Posterior vena cava (tissue), 2 donors: ENCODE measurements around the gene ACOXL. TPM values are rescaled to one million over a fixed set of nuclear protein-coding genes. Genes with fewer than 3 reads are reported as not detected.

Source experiments
- DNase-seq: peaks from one replicate; pipeline ENCODE4 v3.0.0-alpha.2; 2020; ENCODE audit warnings: low spot score
- intact Hi-C, 2 donors: fragments of 100-400 bp; cut with DNase I; formaldehyde crosslinking; loops; one replicate each; pipeline versions ENCODE4 v1.14.1 to v1.14.2; 2022 to 2023
- total RNA-seq, 2 donors: library from RNA; stranded (reverse); fragmentation: NEBNext Ultra II Directional; extraction: Animal tissue kit (Norgen Biotek cat#: 25700); gene quantifications; one replicate each; pipeline ENCODE4 v1.2.1, GENCODE V29; 2021
- donor health status: DM: yes; HTN: yes; CAD: no.
- donor health status: DM: yes; HTN: yes; CAD: no.

The ACOXL gene
- total RNA-seq, 2 donors from 2014 or later, result not detected

DNA sequence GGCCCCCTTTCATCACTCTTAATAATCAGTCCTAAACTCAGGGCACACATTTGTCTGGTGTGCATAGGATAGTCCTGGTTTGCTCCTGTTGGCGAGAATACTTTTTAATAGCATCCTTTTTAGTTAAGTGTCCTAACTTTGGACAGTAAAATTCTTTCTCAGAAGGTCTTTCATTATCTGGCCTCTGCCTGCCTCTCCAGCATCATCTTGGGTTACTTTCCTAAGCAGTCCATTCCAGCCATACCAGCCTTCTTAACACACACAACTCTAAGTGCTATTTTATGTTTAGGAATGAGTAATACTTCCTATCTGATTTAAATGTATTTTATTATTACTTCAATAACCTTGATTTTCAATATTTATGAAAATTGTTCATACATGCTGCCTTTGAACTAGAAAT is 151.0 kb downstream of the ACOXL start:
- no peak for DNase-seq
- intact Hi-C loops, result no loop called here

DNA sequence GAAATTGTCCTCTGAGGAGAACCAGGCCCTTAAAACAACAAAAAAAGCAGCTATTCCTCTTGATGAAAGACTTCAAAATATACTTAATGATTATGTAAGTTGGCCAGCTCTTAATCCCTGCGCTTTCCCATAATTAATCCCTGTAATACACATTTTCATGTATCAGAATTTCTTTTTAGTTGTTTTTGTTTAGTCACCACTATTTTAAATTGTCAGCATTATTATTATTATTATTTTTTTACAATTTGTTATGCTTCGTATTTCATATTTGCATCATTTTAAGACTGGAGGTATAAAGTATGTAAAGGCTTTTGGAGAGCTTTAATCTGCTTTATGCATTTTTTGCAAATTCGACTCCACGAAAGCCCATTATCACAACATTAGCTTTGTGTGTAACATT is 152.9 kb downstream of the ACOXL start:
- DNase-seq, result no peak
- intact Hi-C loops, result no loop called here

DNA sequence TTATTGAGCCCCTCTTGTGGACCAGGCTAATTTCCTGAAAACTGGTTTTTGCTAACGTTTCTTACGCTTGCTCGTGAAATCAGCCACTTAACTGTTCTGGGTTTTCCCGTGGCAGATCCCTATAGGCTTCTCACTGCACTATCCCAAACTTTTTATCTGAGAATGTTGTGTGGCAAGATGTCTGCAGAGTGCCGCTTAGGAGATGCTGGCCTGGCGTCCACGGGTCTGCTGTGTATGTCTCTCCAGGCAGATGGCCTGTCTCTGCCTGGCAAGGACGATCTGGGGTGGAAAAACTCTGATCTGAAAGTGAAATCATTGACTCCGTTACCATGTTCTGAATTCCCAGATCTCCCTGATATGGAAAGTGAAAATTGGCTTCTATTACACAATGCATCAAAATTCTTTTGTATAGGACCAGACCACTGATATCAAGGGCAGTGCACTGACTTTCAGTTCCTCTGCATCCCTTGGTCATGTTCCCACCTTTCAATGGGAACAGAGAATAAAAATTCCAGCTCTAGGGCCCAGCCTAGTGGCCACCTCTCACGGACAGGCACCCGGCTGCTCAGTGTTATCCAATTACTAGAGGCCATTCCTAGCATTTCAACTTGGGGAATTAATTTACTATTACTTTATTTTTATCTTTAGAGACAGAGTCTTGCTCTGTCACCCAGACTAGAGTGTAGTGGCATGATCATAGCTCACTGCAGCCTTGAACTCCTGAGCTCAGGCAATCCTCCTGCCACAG is 154.6 kb downstream of the ACOXL start:
- intact Hi-C loops, result no loop called here
- no peak for DNase-seq

DNA sequence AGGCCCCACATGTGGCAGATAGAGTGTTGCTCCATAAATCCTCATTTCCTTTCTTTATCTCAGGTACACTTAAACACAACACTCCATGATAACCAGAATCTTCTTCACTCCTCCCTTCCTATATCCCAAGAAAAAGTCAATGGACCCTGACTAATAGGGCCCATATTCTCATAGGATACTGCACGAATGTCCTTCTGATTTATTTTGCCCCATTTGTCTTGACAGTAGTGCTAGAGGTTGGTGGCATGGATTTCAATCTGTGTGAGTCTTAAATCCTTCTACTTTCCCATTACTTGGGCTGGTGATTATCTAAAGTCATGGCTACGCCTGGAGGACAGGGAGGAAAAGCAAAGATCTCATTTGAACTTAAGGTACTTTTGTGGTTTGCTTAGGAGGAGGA is 156.0 kb downstream of the ACOXL start:
- intact Hi-C loops, result no loop called here
- no peak for DNase-seq

DNA sequence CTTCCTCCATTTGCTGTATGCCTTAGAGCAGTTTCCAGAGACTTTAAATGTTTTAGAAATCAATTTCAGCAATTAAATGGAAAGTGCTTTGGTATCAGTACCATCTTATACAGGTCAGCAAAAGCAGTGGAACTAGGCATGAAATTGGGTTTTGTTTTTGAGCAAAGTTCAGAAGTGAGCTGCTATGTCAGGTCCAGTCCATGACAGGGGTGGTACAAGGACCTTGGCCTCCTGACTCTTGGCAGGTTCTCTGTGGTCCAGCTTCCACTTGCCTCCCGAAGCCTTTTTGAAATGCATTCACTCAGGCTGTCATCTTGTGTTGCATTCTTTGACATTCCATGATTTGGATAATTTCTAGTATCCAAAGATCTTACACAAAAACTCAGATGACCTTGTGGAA is 159.3 kb downstream of the ACOXL start:
- intact Hi-C loops, result no loop called here
- no peak for DNase-seq

DNA sequence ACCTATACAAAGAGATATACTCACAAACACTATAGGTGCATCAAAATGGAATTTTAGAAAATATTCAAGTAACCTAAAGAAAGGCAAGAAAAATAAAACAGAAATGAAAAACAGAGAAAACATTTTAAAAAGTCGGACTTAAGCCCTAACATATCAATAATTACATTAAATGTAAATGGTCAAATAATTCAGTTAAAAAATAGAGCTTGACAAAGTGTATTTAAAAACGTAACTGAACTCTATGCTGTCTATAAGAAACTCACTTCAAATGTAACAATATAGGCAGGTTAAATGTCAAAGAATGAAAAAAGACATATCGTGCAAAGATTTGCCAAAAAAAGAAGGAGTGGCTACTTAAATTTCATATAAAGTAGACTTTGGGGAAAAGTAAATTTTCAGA is 163.9 kb downstream of the ACOXL start:
- no peak for DNase-seq
- intact Hi-C loops, result no loop called here

DNA sequence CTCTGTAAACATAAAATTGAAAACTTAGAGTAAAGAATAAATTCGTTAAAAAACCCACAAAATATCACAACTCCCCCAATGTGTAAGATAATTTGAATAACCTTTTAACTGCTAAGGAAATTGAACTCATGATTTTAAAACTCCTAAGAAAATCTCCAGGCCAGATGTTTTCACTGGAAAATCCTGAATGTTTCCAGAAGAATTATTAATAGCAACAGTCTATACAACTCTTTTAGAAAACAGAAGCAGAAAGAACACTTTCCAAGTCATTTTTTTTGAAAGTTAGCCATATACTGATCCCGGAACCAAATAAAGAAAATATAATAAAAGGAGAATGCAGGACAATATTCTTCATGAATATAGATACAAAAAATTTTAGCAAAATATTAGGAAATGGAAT is 165.6 kb downstream of the ACOXL start:
- intact Hi-C loops, result no loop called here
- no peak for DNase-seq

DNA sequence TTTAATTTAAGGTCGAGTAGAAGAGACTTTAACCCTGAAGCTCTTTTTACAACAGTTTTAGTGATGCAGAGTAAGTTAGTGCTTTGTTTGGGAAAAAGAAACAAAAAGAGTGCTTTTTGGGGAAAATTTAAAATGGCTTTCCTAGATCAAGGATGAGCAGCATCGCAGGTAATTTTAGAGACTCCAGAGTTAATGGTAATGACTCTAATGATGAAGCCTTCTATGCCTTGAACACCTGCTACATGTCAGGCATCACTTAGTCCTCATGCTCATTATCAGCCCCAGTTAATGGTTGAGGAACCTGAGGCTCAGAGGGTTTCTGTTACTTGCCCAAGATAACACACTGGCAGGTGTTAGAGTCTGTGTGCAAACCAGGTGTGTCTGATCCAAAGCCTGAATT is 167.8 kb downstream of the ACOXL start:
- intact Hi-C loops, result no loop called here
- no peak for DNase-seq

DNA sequence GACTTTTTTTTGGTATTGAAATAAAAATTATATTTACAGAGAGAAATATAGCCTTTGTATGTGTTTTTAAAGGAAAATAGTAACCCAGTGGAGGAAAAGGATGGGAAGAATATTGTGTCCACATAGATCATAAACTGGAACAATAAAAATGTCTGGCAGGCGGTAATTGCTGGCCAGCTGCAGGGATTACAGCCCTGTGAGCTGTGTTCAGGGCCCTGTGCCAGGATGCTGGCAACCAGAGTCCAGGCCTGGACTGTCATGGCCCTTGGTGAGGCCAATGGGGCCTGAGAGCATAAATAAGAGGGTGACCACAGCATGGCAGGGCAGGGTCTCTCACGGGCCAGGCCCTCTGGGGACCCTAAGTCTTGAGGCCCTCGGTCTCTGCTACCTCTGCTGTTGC is 171.2 kb downstream of the ACOXL start:
- DNase-seq, result no peak
- intact Hi-C loops, result no loop called here

DNA sequence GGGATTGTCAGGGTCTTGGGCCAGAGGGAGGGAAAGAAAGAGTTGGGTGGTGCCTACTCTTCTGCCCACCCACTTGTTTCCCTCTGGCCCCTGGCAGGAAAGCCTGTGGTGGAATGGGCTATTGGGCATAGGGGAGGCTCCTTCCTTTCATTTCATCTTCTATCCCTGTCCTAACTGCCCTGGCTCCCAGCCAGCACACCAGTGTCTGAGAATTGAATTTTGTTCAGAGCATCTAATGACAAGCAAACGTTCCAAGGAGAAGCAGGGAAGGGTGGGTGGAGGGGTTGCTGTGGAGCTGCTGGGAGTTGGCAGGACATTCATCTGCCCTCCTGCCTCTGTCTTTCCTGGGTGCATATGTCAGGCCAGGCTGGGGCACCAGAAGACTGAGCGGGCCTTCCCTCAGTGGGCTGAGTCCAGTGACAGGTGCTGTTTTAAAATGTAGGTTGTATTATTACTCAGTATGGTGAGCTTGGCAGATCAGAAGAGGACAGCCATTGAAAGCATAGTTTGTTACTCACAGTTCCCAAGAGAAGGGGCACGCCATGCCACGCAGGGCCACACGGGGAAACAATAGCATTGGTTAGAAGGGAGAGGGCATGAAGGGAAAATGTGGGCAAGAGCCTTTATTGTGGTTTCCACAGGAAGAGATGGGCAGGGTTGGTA is 171.9 kb downstream of the ACOXL start:
- intact Hi-C loops, result no loop called here
- no peak for DNase-seq

DNA sequence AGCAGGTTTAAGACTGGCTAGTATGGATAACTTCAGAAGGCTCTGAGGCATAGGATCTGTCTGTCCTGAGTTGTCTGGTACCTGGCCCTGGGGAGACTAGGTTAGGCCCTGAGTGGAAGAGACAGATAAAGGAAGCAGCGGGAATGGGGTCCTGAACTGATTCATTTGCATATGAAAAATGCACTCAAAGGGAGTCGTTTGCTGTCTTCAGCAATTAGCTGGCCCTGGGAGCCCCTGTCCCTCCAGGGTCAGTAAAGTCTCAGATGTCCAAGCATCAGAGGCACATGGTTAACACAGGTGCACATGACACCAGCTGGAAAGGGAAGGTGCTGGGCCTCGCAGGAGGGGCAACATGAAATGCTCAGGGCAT is 172.4 kb downstream of the ACOXL start:
- intact Hi-C loops, result no loop called here
- DNase-seq, result no peak

DNA sequence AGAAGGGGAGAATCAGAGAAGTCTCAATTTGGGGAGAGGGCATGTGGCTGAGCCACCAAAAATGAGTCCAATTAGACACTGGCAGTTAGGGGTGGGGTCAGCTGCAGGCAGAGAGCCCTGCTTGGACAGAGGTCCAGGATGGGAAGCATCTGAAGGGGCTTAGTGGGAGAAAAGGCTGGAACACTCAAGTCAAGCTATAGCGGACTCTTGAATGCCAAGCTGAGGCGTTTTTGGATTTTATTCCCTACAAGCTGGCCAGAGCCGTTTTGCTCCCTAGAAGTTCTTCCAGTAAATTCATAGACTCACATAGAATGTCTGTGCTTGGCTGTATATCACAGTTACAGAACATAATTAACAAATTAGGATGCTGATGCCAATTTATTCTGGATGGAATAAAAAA is 172.8 kb downstream of the ACOXL start:
- DNase-seq, result no peak
- intact Hi-C loops, result no loop called here

DNA sequence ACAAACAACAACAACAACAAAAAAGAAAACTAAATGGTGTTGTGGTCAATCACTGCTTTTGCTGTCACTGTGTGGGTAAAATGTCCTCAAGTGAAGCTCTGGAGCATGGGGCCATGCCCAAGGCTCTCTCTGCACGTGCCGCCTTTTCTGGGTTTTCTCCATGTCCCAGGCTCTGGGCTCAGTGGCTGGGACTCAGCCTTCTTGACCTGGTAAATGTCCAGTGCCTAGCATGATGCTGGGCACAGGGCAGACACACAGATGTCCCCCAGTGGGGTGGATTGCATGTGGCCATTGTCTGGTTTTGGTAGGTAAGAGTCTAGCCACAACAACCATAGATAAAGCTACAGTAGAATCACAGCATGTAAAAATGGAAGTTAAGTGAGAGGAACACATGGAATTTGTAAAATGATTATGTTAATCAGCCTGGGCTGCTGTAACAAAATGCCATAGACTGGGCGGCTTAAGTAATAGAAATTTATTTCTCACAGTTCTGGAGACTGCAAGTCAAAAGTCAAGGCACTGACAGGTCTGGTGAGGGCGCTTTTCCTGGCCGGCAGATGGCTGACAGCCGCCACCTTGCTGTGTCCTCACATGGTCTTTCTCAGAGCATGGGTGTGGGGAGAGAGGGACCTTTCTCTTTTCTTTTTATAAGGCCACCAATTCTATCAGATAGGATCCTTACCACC is 174.4 kb downstream of the ACOXL start:
- intact Hi-C loops, result no loop called here
- no peak for DNase-seq

DNA sequence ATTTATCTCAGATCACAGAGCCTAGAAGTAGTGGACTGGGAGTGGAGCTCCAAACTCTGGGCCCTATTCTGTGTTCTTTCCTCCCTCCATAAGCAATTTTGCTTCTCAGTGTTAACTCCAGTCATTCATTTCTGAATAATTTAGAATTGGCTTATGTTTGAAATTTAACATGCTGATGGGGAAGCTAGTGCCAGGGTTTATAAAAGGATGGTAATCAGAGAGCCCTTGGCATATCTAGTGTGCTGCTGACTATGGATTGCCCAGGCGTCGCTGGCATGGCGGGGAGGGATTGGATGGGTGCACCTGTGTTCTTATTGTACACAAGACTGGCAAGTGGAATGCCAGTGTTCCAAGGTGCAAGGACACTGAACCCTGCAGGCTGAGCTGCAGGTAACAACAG is 177.1 kb downstream of the ACOXL start:
- no peak for DNase-seq
- intact Hi-C loops, result no loop called here

DNA sequence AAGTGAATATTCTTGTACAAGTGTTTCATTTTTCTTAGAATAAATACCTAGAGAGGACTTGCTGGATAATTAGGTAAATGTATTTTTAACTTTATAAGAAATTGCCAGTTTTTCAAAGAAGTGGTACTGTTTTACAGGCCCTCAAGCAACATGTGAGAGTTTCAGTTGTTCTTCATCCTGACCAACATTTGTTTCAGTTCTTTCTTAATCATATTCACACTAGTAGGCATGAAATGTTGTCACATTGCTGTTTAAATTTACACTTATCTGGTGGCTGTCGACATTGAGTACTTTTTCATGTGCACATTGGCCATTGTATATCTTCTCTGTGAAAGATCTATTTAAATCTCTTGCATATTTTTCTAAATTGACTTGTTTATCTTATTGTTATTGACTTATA is 178.1 kb downstream of the ACOXL start:
- DNase-seq, result no peak
- intact Hi-C loops, result no loop called here

DNA sequence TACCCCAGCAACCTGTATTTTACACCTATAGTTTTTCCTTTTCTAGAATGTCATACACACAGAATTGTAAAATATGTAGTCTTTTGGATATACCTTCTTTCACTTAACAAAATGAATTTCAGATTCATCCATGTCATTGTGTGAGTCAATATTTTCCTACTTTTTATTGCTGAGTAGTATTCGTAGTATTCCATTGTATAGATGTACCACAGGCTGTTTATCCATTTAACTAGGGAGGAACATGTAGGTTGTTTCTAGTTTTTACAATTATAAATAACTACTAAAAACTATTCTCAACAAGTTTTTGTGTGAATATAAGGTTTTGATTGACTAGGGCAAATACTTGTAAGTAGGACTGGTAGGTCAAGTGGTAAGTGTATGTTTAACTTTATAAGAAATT is 187.4 kb downstream of the ACOXL start:
- no peak for DNase-seq
- intact Hi-C loops, result no loop called here

DNA sequence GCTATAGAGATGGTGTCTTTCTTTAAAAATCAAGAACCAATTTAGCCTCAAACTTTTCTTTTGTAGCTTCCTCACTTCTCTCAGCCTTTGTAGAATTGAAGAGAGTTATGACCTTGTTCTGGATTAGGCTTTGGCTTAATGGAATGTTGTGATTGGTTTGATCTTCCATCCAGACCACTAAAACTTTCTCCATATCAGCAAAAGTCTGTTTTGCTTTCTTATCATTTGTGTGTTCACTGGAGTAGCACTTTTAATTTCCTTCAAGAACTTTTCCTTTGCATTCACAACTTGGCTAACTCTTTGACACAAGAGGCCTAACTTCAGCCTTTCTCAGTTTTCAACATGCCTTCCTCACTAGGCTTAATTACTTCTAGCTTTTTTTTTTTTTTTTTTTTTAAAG is 193.1 kb downstream of the ACOXL start:
- no peak for DNase-seq
- intact Hi-C loops, result no loop called here

DNA sequence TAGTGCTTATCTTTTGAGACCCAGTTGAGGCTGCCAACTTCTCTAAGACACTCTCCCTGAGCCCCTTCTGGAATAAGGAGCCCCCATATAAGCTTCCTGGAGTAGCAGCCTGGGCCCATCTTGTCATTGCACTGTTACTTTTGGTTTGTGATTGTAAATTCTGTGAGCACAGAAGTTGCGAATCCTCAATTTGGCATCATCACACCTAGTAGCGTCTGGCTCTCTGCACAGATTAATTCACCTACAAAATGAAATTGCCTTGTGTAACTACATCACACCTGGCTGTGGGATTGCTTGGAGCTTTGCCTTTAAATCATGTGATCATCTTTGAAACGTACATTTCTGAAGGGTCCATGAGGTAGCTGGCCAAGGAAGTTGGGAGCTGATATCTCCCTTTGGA is 195.2 kb downstream of the ACOXL start:
- DNase-seq, result no peak
- intact Hi-C loops, result no loop called here

DNA sequence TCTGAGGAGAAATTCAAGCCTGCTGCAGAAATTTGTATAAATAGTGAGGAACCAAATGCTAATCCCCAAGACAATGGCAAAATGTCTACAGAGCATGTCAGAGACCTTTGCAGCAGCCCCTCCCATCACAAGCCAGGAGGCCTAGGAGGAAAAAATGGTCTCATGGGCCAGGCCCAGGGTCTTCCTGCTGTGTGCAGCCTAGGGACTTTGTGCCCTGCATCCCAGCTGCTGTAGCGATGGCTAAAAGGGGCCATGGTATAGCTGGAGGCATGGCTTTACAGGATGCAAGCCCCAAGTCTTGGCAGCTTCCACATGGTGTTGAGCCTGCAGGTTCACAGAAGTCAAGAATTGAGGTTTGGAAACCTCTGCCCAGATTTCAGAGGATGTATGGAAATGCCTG is 197.2 kb downstream of the ACOXL start:
- intact Hi-C loops, result no loop called here
- DNase-seq, result no peak

DNA sequence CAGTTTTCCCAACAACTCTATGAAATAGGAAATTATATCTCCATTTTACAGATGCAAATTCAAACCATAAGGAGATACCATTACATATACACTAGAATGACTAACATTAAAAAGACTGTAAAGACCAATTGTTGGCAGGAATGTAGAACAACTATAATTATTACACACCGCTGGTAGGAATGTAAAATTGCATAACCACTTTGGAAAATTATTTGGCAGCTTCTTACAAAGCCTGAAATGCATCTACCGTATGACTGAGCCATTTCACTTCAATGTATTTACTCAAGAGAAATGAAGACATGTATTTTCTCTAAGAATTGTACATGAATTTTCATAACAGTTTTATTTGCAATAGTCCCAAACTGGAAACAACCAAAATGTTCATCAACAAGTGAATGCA is 199.3 kb downstream of the ACOXL start:
- intact Hi-C loops, result no loop called here
- no peak for DNase-seq

DNA sequence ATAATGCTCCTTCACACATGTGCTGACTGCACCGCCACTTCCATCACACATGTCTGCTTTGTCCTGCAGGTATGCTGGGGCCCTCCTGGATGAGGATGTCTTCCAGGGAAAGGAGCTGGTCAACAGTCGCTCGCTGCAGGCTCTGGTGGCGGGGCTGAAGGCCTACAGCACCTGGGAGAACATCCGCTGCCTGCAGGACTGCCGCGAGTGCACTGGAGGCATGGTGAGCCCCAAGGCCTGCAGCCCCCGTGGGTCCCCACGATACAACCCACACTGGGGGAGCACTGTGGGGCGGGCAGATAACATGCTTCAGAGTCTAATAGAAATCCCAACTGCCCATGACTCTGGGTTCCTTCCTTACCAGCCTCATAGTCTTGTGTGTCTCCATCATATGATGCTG is 201.0 kb downstream of the ACOXL start:
- intact Hi-C loops, result no loop called here
- DNase-seq, result no peak
